AG10803 (cell line): ENCODE results near the gene CORO1A.
"Not testable (repeated sequence)": the region's sequence is repeated elsewhere in the genome, so short reads cannot be mapped to it uniquely, and the experiment has no call there.

Experiments
- DNase-seq: peaks from one replicate; pipeline ENCODE4 v3.0.0; 2010; ENCODE audit warnings: low read depth
- H3K4me3 ChIP-seq: 2 replicates; pipeline ENCODE4 v1.5.1; 2011; ENCODE audit warnings: mild to moderate bottlenecking, low read length, control low read depth
- TF ChIP-seq, protein P1 (sequence below): conservative IDR thresholded peaks from 2 replicates; pipeline ENCODE4 v1.5.1; 2011; ENCODE audit warnings: mild to moderate bottlenecking, low read length, control low read depth, inconsistent platforms

The CORO1A gene

DNA sequence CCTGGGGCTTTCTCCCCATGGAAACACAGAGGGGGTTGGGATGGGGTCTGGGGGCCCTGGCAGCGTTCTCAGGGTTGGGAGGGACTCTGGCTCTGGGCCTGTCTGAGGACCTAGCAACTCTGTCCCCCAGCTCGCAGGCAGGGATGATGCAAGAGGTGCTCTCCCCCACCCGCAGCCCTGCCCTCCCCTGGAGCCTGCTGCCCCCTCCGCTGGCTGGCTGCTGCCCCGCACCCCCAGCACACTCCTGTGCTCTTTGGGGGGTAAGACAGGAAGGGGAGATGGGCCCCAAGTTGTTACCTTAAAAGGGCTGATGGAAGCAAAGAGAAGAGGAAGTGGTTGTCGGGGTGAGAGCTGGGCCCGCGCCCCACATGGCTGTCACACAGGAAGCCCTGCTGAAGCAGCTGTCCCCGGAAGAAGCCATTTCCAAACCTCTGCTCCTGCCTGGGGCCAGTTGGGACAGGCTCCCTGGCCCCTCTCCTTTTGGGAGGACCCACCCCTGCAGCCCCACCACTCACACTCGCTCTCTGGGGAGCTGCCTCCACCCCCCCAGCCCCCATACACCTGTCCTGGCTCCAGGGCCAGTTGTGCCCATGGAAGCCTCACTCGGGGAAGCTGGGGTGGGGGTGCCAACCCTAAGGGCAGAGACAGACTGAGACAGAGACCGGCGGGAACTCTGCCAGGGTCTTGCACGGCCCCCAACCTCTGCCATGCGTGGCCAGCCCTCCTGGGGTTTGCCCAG is 2.5 kb downstream of the CORO1A start:
- no peak overlapping the region for H3K4me3 ChIP-seq
- no peak for DNase-seq
- TF ChIP-seq, protein P1, sequence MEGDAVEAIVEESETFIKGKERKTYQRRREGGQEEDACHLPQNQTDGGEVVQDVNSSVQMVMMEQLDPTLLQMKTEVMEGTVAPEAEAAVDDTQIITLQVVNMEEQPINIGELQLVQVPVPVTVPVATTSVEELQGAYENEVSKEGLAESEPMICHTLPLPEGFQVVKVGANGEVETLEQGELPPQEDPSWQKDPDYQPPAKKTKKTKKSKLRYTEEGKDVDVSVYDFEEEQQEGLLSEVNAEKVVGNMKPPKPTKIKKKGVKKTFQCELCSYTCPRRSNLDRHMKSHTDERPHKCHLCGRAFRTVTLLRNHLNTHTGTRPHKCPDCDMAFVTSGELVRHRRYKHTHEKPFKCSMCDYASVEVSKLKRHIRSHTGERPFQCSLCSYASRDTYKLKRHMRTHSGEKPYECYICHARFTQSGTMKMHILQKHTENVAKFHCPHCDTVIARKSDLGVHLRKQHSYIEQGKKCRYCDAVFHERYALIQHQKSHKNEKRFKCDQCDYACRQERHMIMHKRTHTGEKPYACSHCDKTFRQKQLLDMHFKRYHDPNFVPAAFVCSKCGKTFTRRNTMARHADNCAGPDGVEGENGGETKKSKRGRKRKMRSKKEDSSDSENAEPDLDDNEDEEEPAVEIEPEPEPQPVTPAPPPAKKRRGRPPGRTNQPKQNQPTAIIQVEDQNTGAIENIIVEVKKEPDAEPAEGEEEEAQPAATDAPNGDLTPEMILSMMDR: no peak

DNA sequence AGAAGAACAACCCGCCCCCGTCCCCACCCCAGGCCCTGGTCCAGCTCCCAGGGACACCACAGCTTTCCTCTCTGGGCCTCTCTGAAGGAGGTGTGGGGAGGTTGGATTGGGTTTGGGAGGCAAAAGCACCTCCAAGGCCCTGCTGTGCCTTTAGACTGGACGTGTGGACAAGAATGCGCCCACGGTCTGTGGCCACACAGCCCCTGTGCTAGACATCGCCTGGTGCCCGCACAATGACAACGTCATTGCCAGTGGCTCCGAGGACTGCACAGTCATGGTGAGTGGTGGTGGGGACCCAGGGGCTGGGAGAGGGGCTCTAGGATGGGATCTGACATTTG is 3.0 kb downstream of the CORO1A start:
- TF ChIP-seq, protein P1: no peak
- DNase-seq: no peak
- no peak overlapping the region for H3K4me3 ChIP-seq

DNA sequence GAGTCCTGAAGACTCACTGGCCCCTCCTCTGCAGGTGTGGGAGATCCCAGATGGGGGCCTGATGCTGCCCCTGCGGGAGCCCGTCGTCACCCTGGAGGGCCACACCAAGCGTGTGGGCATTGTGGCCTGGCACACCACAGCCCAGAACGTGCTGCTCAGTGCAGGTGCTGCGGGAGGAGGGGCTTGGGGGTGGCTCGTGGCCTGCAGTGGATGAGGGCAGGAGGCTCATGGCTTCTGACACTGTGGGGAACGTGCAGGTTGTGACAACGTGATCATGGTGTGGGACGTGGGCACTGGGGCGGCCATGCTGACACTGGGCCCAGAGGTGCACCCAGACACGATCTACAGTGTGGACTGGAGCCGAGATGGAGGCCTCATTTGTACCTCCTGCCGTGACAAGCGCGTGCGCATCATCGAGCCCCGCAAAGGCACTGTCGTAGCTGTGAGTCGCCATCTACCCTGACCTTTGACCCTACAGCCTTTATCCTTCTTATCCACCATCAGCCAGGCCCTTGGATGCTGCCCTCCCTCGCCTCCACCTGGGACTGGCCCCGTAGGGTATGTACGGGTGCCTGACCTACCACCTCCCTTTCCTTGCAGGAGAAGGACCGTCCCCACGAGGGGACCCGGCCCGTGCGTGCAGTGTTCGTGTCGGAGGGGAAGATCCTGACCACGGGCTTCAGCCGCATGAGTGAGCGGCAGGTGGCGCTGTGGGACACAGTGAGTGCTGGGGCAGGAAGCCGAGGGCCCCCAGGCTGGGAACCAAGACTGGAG is 3.6 kb downstream of the CORO1A start:
- TF ChIP-seq, protein P1: peak; percentile 69
- DNase-seq: peak; percentile 39
- no peak overlapping the region for H3K4me3 ChIP-seq

DNA sequence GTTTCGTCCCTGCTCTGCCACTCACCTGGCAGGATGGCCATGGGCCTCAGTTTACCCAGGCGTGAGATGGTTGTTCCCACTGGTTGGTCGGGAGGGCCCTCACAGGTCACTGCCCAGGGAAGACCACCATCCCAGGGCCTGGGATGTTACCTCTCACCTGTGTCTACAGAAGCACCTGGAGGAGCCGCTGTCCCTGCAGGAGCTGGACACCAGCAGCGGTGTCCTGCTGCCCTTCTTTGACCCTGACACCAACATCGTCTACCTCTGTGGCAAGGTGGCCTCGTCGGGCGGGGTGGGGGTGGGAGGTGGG is 4.1 kb downstream of the CORO1A start:
- no peak for DNase-seq
- no peak overlapping the region for H3K4me3 ChIP-seq
- TF ChIP-seq, protein P1: no peak

DNA sequence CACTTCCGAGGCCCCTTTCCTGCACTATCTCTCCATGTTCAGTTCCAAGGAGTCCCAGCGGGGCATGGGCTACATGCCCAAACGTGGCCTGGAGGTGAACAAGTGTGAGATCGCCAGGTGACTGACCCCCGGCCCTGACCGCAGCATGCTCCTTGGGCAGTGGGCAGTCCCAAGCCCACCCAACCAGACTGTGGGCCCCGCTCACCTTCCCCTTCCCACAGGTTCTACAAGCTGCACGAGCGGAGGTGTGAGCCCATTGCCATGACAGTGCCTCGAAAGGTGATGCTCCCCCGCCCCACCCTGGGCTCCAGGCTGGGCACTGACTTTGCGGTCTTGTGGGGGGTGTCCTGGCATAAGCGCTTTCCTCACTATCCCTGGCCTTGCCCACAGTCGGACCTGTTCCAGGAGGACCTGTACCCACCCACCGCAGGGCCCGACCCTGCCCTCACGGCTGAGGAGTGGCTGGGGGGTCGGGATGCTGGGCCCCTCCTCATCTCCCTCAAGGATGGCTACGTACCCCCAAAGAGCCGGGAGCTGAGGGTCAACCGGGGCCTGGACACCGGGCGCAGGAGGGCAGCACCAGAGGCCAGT is 4.7 kb downstream of the CORO1A start:
- no peak overlapping the region for H3K4me3 ChIP-seq
- DNase-seq: no peak
- TF ChIP-seq, protein P1: no peak

DNA sequence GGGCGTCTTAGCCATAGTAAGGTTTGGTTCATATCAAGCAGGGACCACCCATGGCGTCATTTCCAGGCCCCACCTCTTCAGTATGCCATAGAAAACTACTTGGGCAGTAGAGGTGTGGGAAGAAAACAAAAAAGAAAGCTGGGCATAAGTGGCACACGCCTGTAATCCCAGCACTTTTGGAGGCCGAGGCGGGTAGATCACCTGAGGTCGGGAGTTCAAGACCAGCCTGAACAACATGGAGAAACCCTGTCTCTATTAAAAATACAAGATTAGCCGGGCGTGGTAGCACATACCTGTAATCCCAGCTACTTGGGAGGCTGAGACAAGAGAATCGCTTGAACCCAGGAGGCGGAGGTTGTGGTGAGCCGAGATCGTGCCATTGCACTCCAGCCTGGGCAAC is 7.8 kb downstream of the CORO1A start:
- not testable (repeated sequence) for DNase-seq, H3K4me3 ChIP-seq

DNA sequence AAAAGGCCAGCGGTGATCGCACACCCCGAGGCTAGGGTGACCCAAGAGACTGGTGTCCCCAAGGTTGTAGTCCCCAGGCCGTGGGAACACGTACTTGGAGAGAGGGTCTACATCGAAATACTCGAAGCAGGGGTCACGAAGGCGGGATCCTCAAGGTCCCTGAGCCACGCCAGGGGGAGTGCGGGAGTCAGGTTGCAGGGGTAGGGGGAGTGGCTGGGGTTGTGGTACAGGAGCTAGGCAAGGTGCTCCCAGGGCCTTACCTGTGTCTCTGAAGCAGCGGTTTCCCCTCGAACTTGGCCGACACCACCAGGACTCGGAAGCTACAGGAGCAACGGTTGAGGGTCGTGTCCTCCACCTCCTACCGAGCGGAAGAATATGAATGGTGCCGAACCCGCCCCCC is 9.7 kb downstream of the CORO1A start:
- not testable (repeated sequence) for DNase-seq, H3K4me3 ChIP-seq

DNA sequence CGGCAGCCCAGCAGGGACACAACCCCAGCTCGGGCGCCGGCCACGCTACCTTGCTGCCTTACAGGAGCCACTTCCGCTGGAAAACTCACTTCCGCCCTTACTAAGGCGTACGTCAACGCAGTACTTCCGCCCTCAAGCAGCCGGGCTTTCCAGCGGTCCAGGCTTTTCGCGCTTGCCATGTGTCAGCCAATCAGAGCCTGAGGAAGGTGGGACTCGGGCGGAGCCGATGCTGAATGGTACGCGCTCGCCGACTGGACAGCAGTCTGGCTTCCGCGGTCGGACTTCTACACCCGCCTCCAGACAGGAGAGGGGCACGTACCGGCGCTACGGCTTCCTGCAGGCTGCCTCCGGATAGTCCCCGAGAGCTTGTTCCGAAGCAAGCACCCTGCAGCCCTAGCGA is 10.2 kb downstream of the CORO1A start, which contains the start of the genes BOLA2B and SLX1A:
Gene BOLA2B (minus strand): TSS at position 52 of the 400 bp plus-strand sequence. CDS start 71 bp downstream, outside the sequence.
Gene SLX1A (plus strand): TSS at position 261 of the 400 bp plus-strand sequence. CDS start 210 bp downstream, outside the sequence.
- peak within 1 kb of the TSS; percentile 54 for H3K4me3 ChIP-seq
- not testable (repeated sequence) for DNase-seq

DNA sequence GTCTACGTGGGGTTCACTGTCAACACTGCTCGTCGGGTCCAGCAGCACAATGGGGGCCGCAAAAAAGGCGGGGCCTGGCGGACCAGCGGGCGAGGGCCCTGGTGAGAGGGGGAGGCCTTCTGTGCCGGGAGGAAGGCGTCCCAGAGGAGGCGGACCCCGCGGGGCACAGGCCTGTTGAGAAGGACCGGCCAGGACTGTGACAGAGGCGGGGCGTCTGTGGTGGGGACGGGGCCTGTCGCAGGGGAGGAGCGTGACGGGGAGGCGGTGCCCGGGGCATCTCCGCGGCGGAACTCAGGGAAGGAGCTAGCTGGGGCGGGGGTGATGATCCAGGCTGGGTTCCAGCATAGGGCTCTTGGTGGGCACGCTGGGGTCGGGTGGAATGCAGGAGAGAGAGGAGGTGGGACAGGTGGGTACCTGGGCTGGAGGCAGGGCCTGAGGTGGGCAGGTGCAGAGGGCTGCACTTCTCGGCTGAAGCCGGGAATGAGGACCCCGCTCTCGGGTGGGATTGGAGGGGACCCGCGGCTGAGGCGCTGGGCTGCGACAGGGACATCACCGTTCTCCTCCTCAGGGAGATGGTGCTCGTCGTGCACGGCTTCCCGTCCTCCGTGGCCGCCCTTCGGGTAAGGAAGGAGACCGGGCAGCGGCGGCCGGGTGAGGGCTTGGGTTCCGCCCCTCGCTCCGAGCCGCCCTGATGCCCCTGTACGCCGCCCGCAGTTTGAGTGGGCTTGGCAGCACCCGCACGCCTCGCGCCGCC is 10.9 kb downstream of the CORO1A start:
- H3K4me3 ChIP-seq: peak overlapping the region; percentile 54
- not testable (repeated sequence) for DNase-seq

DNA sequence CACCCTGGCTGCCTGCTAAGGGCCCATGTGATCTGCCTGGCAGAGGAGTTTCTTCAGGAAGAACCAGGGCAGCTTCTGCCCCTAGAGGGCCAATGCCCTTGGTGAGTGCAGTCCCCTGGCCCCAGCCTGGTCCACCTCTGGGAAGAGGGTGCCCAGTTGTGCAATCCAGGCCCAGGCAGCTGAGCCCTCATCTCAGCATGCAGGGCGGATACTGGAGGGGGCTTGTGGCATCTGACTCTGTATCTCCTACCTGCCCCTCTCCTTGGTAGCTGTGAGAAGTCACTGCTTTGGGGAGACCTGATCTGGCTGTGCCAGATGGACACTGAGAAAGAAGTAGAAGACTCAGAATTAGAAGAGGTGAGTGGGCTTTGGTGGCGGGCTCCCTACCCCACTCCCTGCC is 13.6 kb downstream of the CORO1A start:
- not testable (repeated sequence) for DNase-seq, H3K4me3 ChIP-seq

DNA sequence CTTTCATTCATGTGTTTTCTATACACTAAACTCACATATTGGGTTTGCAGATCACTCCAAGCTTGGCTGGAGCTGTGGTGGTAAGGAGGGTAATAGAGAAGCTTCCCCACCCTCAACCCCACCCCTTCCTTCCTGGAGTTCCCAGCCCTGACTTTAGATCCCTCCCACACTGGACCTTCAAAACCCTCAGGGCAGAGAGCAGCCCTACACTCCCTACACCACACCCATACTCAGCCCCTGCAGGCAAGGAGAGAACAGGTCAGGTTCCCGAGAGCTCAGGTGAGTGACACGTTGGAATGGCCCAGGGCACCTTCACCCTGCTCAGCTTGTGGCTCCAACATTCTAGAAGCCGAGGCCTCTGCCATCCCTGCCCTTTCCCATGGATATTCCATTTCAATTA is 15.6 kb downstream of the CORO1A start, which contains the start of gene SULT1A3:
Gene SULT1A3 (plus strand): TSS at position 207 of the 400 bp plus-strand sequence. CDS start 1,474 bp downstream, outside the sequence.
- DNase-seq, H3K4me3 ChIP-seq: not testable (repeated sequence)
